ENCODE data around the gene DDIAS. TPM values are rescaled to one million over a fixed set of nuclear protein-coding genes. Genes with fewer than 3 reads are reported as not detected.

The DDIAS gene
- total RNA-seq, 4 donors from 2014 or later = 0.91 to 2.4 (median 1.4) TPM

DNA sequence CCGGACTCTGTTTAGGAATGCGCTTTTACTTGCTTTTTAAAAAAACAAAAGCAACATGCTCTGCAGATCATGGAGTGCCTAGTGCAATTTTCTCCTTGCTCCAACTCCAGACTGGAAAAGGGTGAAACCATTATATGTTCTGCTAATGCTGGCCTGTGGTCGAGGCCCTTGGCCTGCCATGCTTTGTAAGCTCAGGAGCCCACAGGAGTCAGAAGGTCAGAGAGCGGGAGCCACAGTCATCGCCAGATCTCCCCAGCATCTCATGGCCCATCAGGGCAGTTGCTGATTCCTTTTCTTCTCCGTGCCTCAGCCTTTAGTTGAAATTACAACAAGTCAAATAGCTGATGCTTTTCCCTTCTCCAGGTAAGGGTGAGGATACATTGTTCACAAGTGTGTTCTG, 80.3 kb downstream of the DDIAS start:
- H3K4me3 ChIP-seq (ENCODE audit: low read depth, poor library complexity, severe bottlenecking) = no peak overlapping the region
- no peak for DNase-seq (ENCODE audit: low spot score in 2 of 2)
- TF ChIP-seq POLR2A (IDR thresholded peaks at IDR 0.05) = no peak
- TF ChIP-seq, protein P1, sequence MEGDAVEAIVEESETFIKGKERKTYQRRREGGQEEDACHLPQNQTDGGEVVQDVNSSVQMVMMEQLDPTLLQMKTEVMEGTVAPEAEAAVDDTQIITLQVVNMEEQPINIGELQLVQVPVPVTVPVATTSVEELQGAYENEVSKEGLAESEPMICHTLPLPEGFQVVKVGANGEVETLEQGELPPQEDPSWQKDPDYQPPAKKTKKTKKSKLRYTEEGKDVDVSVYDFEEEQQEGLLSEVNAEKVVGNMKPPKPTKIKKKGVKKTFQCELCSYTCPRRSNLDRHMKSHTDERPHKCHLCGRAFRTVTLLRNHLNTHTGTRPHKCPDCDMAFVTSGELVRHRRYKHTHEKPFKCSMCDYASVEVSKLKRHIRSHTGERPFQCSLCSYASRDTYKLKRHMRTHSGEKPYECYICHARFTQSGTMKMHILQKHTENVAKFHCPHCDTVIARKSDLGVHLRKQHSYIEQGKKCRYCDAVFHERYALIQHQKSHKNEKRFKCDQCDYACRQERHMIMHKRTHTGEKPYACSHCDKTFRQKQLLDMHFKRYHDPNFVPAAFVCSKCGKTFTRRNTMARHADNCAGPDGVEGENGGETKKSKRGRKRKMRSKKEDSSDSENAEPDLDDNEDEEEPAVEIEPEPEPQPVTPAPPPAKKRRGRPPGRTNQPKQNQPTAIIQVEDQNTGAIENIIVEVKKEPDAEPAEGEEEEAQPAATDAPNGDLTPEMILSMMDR (IDR thresholded peaks at IDR 0.05) = no peak
- intact Hi-C loops (cut with DNase I; ENCODE audit: low total_unique reads) = no loop called here
- WGBS, 2 donors = 93 to 99% methylated on average over 6 of the region's 6 CpGs

Other genes with a start within 250 kb of the DDIAS start
- gene FAM181B, start 167.9 kb upstream of the DDIAS start, total RNA-seq = under 1 TPM; 0.15 to 0.59 (median 0.24) TPM
- 10 to 100 TPM; 31.5 to 56.8 (median 53.8) TPM for gene PRCP, start 1.3 kb upstream of the DDIAS start, total RNA-seq
- 10 to 100 TPM; 13.4 to 53.9 (median 25.7) TPM for gene RAB30, start 170.2 kb downstream of the DDIAS start, total RNA-seq

Measured in lower leg skin (tissue), 4 donors.